GM15510 (cell line): ENCODE data around the gene PPIF.

Experiments used
- POLR2A ChIP-seq: IDR thresholded peaks from 3 replicates; pipeline ENCODE4 v1.6.1; 2011; ENCODE audit warnings: borderline replicate concordance; ENCODE audit not compliant: insufficient read length; ENCODE audit errors: extremely low read depth

The PPIF gene

GRCh38 chr10:79348640-79348988 lies 1.3 kb downstream of the PPIF start:
- TF ChIP-seq POLR2A: no peak

GRCh38 chr10:79349072-79349491 lies 1.8 kb downstream of the PPIF start:
- TF ChIP-seq POLR2A: no peak

DNA sequence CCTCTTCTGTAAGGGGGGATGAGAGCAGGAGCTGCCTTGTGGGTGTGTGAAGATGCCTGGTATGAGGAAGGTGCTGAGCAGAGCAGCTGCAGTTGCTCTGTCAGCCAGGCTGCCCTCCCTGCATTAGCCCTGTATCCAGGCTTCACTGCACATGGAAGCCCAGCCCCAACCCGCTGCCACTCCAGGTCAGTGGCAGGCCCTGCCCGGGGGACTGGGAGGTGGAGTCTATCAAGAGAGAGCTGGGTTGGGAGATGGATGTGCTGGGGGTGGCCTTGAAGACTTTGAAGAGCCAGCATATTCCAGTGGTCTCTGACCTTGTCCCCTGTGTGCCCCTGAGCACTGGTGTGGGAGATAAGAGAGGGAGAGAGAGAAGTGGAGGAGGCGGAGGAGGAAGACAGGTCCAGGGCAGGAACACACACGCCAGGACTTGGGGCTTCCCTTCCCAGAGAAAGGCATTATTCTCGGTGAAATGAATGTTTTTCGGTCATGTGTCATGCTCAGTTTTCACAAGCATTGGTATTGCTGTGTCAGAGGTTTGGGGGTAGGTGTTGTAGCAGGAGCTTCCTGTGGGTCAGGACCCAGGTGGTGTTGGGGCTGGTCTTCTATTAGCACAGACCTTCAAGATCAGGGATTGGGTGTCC lies 2.6 kb downstream of the PPIF start:
- TF ChIP-seq POLR2A: no peak

DNA sequence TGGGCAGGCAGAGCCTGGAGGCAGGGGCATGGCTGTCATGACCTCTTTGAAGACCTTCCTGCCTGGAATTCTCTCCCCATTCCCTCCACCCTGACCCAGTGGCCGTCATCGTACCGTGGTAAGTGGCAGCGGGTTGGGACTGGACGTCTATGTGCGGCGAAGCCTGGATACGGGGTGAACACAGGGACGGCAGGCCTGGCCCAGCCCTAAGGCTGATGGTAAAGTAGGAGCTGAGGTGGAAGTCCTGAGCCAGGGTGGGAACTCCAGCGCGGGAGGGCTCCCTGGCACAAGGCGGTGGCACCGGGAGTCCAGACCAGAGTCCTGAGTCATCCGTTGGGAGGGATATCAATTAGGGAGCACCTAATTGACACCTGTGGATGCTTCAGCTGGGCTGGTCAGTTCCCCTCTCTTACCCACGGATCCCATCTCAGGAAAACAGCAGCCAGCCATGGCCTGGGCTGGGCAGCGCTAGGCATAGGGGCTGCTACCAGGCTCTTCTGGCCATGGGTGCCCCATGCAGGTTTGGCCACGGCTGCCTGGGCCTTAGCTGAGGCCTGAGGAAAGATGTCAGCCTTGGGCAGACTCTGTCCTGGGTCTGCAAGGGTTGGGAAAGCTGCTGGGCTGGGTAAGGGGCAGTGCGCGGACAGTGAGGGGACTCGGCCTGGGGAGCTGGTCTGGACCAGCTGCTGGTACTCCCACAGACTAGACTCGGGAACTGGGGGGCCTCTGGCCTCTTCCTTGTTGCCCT lies 3.3 kb downstream of the PPIF start:
- no peak for TF ChIP-seq POLR2A

DNA sequence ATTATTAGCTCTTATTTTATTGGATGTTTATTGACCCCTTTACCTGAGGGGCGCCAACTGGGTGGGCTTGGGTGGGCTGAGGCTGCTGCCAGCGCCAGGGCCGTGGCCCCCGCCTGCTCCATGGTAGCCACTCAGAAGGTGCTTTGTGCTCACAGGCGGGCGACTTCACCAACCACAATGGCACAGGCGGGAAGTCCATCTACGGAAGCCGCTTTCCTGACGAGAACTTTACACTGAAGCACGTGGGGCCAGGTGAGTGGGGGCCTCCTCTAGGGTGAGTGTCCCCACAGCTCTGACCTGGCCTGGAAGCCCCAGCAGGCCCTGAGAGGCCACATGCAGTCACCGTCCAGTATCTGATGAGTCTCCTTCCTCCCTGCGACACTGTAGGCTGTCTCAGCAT lies 4.1 kb downstream of the PPIF start:
- no peak for TF ChIP-seq POLR2A

GRCh38 chr10:79352035-79352877 lies 5.0 kb downstream of the PPIF start:
- no peak for TF ChIP-seq POLR2A

DNA sequence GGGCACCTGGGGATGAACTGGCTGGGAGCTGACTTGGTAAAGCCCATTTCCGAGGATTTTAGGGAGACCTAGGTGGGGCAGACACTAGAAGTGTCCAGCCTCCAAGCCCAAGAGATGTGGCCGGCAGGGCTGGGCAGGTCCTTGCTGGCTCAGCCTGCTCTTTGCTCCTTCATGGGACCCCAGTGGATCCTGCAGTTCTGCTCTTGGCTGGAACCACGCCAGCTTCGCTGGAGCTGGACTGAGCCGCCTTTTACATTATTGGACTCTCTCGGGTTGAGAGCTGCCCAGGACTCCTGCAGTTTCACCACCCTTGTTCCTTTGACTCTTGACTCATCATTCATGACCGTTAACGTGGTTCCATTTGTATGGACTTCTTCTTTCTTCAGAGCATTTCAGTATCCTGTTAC lies 5.7 kb downstream of the PPIF start:
- TF ChIP-seq POLR2A: no peak

GRCh38 chr10:79353726-79354125 lies 6.5 kb downstream of the PPIF start:
- no peak for TF ChIP-seq POLR2A

DNA sequence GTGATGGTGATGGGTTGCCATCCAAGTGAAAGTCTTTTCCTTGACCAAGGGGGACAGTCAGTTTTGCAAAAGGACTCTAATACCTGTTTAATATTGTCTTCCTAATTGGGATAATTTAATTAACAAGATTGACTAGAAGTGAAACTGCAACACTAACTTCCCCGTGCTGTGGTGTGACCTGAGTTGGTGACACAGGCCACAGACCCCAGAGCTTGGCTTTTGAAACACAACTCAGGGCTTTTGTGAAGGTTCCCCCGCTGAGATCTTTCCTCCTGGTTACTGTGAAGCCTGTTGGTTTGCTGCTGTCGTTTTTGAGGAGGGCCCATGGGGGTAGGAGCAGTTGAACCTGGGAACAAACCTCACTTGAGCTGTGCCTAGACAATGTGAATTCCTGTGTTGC lies 6.9 kb downstream of the PPIF start:
- TF ChIP-seq POLR2A: no peak

GRCh38 chr10:79354615-79355014 lies 7.3 kb downstream of the PPIF start:
- no peak for TF ChIP-seq POLR2A

- no peak for TF ChIP-seq POLR2A
Measured at GRCh38 chr10:79355420-79356017, 8.2 kb downstream of the PPIF start.

- TF ChIP-seq POLR2A: no peak
Measured at GRCh38 chr10:79356104-79356503, 8.8 kb downstream of the PPIF start.

GRCh38 chr10:79357180-79357579 lies 9.9 kb downstream of the PPIF start:
- TF ChIP-seq POLR2A: no peak

DNA sequence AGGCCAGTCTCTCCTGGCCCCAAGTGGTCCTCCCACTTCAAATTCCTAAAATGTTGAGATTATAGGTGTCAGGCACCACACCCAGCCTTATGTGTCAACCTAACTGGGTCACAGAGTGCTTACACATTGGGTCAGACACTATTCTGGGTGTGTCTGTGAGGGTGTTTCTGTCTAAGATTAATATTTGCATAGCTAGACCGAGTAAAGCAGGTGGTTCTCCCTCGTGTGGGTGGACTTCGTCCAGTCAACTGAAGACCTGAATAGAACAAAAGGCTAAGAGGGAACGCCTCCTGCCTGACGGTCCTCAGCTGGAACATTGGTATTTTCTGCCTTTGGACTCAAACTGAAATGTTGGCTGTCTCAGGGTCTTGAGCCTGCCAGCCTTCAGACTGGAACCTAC lies 11.5 kb downstream of the PPIF start:
- no peak for TF ChIP-seq POLR2A
